Right forelimb (tissue), 1 donor: Measurements from ENCODE around the gene ST6GAL1.
"Not testable (repeated sequence)": the region's sequence is repeated elsewhere in the genome, so short reads cannot be mapped to it uniquely, and the experiment has no call there.

Source experiments
- DNase-seq: peaks from one replicate; pipeline ENCODE4 v3.0.0-alpha.2; 2018

ST6GAL1 gene

GRCh38 chr3:187057803-187058202 is 127.5 kb downstream of the ST6GAL1 start:
- not testable (repeated sequence) for DNase-seq

DNA sequence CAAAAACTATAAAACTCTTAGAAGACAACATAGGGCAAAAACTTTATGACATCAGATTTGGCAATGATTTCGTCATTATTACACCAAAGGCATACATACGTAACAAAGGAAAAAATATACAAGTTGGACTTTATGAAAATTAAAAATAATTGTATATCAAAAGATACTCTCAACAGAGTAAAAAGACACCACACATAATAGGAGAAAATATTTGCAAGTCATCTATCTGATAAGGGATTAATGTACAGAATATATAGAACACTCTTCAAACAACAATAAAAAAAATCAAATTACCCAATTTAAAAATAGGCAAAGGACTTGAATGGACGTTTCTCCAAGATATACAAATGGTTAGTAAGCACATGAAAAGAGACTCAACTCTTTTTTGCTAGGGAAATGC is 131.4 kb downstream of the ST6GAL1 start:
- no peak for DNase-seq

DNA sequence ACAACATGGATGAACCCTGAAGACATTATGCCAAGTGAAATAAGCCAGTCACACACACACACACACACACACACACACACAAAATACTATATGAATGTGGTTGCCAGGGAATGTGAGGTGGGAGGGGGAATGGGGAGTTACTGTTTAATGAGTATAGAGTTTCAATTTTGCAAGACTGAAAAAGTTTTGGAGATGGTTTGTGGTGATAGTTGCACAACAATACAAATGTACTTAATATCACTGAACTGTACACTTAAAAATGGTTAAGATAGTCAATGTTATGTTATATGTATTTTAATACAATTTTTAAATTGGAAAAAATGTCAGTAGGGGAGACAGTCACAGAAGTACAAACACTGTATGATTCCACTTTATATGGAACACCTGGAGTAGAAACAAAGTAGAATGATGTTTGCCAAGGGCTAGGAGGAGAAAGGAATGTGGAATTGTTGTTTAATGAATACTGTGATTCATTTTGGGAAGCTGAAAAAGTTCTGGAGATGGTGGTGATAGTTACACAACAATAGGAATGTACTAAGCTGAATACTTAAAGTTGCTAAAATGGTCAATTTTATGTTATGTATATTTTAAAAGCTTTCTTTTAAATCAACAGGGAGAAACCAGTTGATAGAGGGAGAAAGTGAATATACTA is 132.3 kb downstream of the ST6GAL1 start:
- DNase-seq: no peak

DNA sequence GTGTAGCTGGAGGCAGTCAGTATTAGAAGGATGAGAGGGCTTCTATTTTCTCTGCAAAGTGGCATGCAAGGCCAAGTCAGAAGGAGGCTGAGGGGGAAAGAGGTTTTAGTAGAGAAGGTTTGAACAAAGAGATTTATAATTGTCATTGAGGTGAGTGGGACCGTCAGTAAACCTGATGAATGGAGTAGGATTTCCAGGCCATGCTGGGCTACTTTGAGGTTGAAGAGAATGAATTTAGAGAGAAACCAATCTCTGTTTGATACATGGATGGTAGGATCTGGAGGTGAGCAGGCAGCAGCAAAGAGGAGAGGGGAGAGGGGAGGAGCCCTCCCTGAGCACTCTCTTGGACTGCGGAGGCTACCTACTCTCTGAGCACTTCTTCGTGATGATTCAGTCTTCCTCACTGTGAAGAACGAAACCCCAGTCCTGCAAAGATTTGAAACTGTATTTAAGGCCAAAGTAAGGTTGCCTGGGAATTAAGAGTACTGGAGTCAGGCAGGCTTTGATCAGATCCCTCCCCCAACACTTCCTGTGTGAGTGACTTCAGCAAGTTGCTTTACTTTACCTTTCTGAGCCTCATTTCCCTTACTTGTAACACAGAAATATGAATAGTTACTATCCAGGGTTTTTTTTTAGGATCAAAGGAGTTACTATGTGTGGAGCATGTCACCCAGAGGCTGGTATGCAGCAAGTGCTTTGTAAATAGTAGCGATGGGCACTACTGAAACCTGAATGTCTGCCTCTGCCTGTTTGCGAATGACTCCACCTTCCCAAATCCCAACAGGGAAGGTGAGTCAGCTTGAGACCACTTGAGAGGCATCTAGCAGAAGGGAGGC is 133.2 kb downstream of the ST6GAL1 start:
- DNase-seq: no peak

DNA sequence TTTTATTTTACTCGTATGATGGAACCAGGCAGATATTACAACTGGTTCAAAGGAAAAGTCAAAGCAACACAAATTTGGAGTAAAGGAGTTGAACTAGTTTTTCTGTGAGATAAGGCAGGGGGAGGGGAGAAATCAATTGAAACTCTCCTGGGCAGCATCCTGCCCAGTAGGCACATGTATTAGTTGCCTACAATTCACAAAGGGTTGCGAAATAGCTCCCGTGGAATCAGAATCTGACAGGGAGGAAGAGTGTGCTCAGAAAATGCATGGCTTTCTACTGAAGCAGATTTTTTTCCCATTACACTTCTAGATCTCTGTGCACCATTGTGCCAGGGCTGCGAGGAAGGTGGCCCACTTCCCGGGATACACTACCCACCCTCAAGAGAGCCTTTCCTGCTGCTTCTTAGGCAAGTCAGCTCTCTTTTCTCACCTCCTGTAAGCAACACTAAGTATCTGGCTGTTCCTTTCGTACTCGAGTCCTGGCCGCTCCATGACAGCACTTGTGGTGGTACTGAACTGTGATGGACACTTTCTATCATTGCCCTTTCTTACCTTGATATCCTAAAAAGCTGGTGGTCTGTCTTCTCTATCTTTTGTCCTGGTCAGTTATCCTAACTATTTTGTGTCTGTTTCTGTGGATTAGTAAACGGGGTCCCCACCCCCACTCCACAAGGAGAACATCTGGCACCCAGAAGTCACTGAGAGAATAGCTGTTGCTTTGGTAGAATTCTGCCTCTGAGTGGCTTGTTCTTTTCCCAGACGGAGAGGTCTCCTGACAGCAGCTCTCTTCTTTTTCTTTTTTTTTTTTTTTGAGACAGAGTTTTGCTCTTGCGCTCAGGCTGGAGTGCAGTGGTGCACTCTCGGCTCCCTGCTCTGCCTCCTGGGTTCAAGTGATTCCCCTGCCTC is 134.1 kb downstream of the ST6GAL1 start:
- no peak for DNase-seq

DNA sequence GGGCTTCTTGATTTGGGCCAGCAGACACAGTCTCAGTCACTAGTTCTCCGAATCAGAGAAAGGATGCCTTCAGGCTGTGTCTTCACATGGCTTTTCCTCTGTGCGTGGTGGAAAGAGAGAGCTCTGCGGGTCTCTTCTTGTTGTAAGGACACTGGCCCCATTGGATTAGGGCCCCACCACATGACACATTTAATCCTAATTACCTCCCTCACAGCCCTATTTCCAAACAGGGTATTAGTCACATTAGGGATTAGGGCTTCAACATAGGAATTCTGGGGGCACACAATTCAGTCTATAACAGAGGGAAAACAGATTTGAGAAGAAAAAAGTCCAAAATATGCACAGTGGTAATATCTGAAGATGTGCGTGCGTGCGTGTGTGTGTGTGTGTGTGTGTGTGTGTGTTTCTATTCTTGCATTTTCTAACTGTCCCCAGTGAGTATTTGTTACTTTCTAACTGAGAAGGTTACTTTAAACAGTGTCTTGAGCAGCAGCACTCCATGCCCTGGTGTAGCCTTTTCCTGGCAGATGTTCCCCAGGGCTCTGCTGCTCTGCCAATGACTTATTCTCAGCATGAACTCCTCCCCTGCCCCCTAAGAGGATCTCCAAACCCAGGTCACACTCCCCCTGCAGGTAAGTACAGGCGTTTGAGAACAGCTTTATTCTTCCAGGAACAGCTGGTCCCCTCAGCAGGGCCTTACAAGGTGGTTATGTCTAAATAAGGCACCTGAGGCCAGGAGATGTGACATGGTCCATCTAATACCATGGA is 136.1 kb downstream of the ST6GAL1 start:
- DNase-seq: no peak

DNA sequence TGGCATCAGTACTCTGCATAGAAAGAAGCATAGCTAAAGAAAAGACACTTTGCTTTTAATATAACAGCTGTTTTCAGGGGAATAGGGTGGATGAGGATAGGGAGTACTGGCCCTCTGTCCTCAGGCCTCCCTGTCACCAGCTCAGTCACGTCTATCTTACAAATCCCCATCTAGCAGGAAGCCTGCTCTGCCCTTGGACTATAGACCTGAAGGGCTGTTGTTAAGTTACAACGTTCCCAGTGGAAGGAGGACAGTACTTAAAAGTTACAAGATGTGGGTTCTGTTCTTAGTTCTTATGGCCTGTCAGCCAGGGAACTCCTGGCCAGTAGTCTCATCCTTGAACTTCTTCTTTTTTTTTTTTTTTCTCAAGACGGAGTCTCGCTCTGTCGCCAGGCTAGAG is 138.5 kb downstream of the ST6GAL1 start:
- no peak for DNase-seq

DNA sequence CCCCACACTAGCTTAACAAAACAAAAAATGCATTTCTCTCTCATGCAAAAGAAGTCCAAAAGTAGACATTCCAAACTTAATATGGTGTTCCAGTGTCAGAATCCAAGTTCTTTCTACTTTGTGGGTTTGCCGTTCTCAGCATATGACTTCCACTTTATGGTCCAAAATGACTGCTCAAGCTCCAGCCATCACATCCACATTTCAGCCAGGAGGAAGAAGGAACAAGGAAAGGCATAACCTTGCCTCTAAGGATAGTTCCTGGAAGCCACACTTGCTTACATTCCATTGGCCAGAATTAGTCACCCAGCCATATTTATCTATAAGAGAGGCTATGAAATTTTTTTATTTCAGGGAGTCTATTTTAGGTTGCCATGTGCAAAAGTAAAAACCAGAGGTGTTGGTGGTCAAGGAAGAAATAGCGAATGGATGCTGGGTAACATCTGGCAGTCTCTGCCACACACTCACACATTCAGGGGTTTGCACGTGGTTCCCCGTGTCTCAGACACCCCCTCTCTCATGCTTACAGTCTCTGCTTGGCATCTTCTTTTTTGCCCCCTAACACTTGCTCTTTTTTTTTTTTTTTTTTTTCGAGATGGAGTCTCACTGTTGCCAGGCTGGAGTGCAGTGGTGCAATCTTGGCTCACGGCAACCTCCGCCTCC is 139.7 kb downstream of the ST6GAL1 start:
- DNase-seq: no peak

GRCh38 chr3:187072102-187072501 is 141.8 kb downstream of the ST6GAL1 start:
- no peak for DNase-seq

- DNase-seq: no peak
Measured at GRCh38 chr3:187072511-187072910, 142.2 kb downstream of the ST6GAL1 start.

DNA sequence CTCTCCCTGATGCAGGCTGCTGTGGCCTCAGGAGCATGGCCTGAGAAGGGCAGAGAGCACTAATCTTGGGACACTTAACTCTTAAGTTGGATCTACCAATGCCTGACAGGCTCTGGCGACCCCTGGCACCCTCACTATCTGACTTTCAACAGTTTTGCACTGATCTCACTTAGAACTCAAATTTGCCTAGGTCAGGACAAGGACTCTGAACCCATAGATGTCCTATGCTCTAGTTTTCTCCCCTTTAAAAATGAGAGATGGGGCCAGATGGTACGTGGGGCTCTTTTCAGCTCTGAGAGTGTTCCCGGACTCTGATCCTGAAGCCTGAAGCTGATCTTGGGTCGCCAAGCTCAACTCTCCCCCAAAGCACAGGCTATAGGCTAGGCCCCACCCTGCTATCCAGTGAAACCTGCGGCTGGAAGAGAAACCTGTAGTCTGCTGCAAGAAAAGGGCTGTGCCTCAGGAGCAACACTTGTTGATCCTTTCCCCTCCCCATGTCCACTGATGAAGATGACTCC is 143.3 kb downstream of the ST6GAL1 start:
- DNase-seq: no peak

- no peak for DNase-seq
Measured at GRCh38 chr3:187074846-187075245, 144.5 kb downstream of the ST6GAL1 start.

DNA sequence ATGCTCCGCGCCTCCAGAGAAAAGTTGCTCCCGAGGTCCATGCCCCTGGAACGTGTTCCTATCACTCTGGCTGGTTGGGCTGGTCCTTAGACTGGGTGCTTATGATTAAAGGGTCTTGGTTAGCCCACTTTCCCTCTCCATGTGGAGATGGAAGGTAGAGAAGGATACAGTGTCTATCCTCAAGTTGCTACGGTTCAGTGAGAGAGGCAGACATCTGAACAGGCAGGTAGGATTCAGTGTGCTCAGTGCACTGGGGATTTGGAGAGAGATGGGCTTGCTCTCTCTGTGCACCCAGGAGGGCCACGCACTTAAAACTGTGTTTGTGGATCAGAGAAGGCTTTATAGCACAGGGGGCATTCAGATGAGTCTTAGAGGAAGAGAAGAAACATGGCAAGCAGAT is 146.0 kb downstream of the ST6GAL1 start:
- DNase-seq: no peak

GRCh38 chr3:187077085-187077484 is 146.8 kb downstream of the ST6GAL1 start:
- DNase-seq: no peak

- DNase-seq: no peak
Measured at GRCh38 chr3:187077537-187077936, 147.2 kb downstream of the ST6GAL1 start.

DNA sequence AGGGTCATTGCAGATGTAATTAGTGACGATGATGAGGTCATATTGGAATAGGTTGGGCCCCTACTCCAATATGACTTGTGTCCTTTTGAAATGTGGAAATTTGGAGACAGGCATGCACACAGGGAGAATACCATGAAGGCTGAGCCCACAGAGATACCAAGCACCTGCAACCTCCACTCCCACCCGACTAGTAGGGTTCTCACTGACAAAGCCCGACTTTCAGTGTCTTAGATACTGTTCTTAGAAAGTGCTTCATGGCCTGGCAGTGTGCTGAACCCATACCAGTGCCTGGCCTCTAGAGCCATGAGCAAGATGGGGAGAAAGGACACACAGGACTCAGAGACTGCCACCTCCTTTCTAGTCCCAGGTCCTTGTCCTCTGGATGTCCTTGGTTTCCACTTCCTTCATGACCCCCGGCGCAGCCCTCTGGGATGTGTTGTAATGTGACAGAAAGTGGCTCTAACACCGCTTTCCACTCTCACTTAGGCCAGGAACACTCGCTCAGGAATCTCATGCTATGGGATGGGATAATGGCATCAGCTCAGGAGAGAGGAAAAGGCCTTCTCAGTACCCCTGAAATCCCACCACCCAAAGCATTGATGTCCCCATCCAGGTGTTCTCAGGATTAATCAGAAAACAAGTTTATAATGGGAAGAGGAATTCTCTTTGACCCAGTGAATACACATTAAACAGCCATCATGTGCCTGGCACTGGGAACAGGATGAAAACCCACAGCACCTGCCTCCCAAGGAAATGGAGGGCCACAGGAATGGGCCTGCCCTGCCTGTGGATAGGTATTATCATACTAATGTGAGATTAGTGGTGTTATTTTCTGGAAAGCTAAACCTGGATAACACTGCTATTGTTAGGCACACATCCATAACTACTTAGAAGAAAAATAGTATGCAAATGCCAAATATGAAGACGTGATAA is 149.0 kb downstream of the ST6GAL1 start:
- no peak for DNase-seq

- DNase-seq: no peak
Measured at GRCh38 chr3:187080799-187081450, 150.6 kb downstream of the ST6GAL1 start.

DNA sequence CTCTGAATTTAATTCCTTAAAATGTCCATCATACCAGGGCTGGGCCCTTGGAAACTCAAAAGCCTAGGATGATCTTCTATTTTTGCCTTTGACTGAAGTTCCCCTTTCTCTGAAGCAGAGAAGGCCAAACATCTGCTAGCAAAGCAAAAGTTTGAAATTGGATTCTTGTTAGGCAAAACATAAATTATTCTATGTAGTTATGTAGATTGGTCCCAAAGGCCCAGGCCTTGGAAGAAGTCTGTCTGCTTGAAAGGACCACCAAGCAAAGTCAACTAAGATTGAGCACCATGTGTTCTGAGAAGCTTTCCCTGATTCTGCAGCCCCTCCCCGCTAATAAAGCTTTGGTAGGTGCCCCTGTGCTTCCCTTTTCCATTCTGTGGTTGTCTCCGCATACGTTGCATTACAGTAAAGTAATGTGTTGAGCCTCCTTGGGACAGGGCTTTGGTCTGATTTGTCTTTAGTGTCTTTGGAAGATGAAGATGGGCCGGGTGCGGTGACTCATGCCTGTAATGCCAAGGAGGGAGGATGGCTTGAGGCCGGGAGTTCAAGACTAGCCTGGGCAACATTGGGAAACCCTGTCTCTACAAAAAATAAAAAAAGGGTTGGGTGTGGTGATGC is 152.5 kb downstream of the ST6GAL1 start:
- DNase-seq: no peak

DNA sequence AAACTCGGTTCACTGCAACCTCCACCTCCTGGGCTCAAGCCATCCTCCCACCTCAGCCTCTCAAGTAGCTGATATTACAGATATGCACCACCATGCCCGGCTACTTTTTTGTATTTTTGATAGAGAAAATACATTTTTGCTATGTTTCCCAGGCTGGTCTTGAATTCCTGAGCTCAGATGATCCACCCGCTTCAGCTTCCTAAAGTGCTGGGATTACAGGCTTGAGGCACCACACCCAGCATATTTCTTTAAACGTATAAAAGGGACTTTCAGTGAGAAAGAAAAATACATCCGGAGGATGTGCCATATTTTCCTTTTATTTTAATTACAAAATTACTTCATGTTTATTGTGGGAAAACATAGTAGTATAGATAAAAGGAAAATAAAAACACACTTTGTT is 153.8 kb downstream of the ST6GAL1 start:
- DNase-seq: no peak

DNA sequence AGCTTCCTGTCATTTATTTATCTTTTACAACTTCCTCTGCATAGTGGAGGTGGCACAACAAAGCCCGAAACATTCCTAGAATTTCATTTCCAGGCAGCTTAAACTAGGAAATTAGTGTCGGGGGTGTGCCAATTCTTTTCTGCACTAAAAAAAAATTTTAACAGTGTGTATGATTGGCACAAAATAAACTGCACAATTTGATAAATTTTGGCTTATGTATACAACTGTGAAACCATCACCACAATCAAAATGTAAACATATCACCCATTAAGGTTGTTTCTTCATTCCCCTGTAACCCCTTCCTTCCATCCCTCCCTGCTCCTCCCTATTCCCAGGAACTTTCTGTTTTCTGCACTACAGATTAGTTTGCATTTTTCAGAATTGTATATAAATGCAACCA is 154.3 kb downstream of the ST6GAL1 start:
- no peak for DNase-seq
